ENCODE data around the gene PLEKHO1. TPM values are rescaled to one million over a fixed set of nuclear protein-coding genes. Genes with fewer than 3 reads are reported as not detected.
"Not testable (repeated sequence)": the region's sequence is repeated elsewhere in the genome, so short reads cannot be mapped to it uniquely, and the experiment has no call there.

Gene PLEKHO1, protein sequence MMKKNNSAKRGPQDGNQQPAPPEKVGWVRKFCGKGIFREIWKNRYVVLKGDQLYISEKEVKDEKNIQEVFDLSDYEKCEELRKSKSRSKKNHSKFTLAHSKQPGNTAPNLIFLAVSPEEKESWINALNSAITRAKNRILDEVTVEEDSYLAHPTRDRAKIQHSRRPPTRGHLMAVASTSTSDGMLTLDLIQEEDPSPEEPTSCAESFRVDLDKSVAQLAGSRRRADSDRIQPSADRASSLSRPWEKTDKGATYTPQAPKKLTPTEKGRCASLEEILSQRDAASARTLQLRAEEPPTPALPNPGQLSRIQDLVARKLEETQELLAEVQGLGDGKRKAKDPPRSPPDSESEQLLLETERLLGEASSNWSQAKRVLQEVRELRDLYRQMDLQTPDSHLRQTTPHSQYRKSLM
- 60.1 TPM for total RNA-seq

- DNase-seq (ENCODE audit: low read depth in 2 of 3, low spot score in 2 of 3), result peak; percentile 54 to 89 (median 89)
Measured at GRCh38 chr1:150149271-150150132, at the start of gene PLEKHO1. TSS of gene PLEKHO1 (plus strand) at chr1:150149916. CDS start at chr1:150150258, 342 bp downstream.

DNA sequence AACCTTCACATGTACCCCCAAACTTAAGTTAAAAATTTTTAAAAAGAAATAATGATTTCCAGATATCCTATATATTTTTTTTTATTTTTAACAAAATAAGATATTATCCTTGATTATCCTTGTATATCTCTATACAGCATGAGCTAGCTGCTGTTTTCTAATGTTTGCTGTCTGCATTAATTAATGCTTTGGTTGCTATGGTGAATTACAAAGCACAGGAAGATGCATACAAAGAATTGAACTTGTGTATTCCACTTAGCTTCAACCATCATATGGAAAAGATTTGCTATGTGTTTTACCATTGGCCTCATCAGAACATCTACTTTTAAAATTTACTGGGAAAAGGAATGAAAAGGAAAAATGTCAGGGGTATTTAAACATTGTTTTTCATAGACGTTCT lies 46.7 kb upstream of the PLEKHO1 start:
- DNase-seq (ENCODE audit: low read depth in 2 of 3, low spot score in 2 of 3), result no peak

DNA sequence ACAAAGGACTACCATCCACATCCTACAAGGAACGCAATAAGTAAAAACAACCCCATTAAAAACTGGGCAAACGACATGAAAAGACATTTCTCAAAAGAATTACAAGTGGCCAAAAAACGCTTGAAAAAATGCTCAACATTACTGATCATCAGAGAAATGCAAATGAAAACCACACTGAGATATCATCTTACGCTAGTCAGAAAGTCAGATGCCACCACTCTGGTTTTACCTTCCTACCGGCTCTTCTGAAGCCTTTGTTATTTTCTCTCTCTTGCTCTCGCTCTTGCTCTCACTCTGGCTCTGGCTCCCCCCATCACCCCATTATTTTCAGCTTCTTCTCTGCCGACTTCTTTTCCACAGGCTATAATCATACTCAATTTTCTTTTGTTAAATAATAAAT lies 43.4 kb upstream of the PLEKHO1 start:
- no peak for DNase-seq (ENCODE audit: low read depth in 2 of 3, low spot score in 2 of 3)

DNA sequence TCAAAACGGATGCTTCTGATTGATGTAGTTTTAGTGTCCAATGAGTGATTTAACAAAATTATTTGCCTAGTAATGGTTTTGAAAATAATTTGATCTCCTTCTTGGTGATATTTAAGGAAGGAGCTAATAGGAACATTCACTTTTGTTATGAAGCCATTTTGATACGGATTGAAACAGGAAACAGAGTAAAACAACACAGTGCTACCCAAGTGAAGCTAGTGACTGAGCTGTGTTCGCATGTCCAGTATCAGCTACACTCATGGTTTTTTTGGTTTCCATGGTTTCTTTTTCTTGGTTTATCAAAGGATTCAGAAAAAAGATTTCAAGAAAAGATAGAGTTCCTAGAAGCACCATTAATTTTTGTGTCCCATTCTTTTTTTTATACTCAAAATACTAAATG lies 40.1 kb upstream of the PLEKHO1 start:
- peak in 1 of 3 donors; percentile 12 for DNase-seq (ENCODE audit: low read depth in 2 of 3, low spot score in 2 of 3)

DNA sequence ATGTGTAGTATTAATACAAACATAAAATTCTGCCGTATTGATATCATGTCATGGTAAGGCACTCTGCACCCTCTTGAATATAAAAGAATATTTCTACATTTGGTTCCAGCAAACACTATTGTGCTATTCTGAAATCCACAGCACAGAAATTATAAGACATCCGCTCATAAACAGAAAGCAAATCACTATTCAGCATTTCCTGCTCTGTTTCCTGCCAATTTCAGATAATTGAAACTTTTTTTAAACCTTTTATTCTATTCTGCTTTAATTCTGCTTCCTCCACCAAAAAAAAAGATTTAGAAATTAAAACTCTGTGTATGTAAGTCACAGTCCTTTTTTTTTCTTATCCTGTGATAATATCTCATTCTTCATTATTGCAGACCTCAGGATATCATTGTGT lies 39.6 kb upstream of the PLEKHO1 start:
- DNase-seq (ENCODE audit: low read depth in 2 of 3, low spot score in 2 of 3), result peak in 1 of 3 donors; percentile 63

GRCh38 chr1:150111670-150112069 lies 38.0 kb upstream of the PLEKHO1 start:
- DNase-seq (ENCODE audit: low read depth in 2 of 3, low spot score in 2 of 3), result no peak

DNA sequence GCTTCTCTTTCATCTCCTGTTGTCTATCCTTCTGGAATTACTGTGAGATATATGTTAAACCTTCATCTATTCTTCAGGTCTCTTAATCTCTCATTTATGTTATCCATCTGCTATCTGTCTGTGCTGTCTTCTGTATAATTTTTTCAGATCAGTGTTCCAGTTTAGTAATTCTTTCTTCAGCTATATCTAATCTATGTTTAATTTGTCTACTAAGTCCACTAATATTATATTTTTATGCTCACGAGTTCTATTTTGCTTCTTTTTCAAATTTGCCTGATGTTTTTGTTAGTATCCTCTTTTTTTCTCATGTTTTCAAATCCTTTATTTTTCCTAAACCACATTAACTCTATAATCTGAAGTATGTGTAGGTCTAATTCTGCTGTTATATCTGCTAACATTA lies 34.6 kb upstream of the PLEKHO1 start:
- DNase-seq (ENCODE audit: low read depth in 2 of 3, low spot score in 2 of 3), result no peak

DNA sequence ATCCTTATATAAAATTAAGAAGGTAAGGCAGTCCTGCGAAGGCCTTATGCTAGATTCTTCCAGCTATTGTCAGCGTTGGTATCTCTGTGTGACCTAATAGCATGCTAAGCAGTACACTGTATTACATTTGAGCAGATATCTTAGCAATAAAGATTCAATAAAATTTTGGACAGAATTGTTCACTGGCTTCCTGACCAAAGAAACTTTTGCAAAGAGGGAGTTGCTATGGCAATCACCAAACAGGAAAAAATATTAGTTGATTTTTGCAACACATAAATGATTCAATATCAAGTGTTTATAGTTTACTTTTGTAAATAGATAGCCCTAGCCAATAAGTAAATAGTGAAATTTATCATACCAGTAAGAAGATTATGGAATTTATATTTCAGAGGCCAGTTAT lies 31.0 kb upstream of the PLEKHO1 start:
- peak in 1 of 3 donors; percentile 47 for DNase-seq (ENCODE audit: low read depth in 2 of 3, low spot score in 2 of 3)

DNA sequence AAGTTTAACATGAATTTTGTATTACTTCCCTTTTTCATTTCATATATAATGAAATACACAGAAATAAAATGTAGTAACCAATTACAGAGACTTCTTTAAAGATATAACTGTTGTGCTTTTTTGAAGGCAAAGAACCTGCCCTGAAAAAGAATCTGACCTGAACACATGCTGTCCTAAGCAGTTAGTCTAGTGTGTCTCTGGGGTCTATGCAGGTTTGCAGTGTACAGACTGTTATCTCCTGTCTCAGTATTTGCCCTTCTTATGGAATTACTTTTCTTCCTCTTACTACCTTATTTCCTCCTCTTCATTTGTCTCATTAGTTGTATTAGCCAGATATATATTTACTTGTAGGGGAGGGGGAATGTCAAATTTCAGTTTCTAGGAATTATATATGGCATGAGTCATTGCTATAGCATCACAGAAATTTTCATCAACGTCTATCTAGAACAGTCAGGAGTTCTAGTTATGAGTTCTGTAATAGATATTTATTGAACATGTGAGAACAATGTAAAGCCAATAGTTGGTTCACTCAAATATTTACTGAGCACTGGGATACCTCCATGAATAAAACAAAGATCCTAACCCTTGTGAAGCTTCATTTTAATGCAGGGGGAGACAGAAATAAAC lies 28.4 kb upstream of the PLEKHO1 start:
- no peak for DNase-seq (ENCODE audit: low read depth in 2 of 3, low spot score in 2 of 3)

- DNase-seq (ENCODE audit: low read depth in 2 of 3, low spot score in 2 of 3), result no peak
Measured at GRCh38 chr1:150126811-150127210, 22.9 kb upstream of the PLEKHO1 start.

DNA sequence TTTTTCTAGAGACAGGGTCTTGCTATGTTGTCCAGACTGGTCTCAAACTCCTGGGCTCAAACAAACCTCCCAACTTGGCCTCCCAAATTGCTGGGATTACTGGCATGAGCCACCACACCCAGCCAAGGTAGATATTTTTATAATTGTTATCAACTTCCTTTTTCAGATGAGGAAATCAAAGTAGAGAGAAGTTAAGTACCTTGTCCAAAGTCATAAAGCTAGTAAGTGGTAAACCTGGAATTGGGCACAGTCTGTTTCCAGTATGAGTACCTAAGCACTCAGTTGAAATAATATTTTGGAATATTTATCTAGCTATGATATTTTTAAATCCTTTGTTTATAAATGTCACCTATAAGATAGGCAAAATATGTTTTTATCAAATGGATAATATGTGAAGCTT lies 22.3 kb upstream of the PLEKHO1 start:
- DNase-seq (ENCODE audit: low read depth in 2 of 3, low spot score in 2 of 3), result no peak

DNA sequence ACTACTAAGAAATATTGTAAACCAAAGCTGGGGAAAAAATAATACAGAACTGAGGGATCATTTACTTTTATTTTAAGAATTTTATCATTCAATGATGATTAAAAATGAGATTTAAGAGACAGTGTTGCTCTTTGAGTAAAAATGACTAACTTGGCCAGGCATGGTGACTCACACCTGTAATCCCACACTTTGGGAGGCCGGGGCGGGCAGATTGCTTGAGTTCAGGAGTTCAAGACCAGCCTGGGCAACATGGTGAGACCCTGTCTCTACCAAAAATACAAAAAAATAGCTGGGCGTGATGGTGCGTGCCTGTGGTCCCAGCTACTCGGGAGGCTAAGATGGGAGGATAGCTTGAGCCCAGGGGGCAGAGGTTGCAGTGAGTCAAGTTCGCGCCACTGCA lies 21.8 kb upstream of the PLEKHO1 start:
- DNase-seq (ENCODE audit: low read depth in 2 of 3, low spot score in 2 of 3), result no peak

DNA sequence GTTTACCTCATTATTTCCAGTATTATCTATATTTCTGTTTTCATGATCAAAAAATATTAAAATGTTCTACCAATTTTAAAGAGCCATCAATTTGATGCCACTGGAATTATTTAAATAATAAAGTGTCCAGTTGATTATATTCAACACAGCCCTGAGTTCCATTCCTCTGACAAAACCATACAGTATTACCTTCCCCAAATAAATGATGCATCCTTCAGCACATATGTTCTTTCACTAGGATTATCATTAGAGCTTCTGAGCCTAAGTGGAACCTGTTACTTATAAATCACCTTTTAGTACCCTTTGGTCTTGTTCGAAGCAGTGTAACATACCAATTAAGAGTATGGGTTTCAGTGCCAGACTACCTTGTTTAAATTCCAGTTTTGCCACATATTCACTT lies 17.3 kb upstream of the PLEKHO1 start:
- no peak for DNase-seq (ENCODE audit: low read depth in 2 of 3, low spot score in 2 of 3)

DNA sequence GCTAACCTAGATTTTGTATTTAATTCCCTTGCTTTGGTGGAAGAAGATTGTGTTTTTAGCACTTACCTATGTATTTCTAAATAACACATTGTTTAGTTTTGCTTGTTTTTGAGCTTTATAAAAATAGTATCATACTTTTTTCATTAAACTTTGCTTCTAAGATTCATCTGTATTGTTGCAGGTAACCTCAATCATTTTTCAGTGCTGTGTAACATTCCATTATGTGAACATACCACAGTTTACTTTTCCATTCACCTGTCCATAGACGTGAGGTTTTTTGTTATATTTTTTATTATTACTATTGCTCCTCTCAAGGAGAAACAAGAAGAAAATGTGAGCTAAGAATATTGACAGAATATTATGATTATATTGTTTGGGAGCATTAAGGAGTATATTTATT lies 15.2 kb upstream of the PLEKHO1 start:
- DNase-seq (ENCODE audit: low read depth in 2 of 3, low spot score in 2 of 3), result no peak

DNA sequence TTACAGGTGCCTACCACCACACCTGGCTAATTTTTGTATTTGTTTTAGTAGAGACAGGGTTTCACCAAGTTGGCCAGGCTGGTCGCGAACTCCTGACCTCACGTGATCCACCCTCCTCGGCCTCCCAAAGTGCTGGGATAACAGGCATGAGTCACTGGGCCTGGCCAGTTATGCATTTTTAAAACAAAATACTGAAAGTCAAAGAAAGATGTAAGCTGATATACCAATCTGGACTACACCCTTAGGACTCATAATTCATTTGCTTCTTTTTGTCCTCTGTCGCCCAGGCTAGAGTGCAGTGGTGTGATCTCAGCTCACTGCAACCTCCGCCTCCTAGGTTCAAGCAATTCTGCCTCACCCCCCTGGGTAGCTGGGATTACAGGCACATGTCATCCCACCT lies 14.3 kb upstream of the PLEKHO1 start:
- not testable (repeated sequence) for DNase-seq (ENCODE audit: low read depth in 2 of 3, low spot score in 2 of 3)

GRCh38 chr1:150138044-150138443 lies 11.7 kb upstream of the PLEKHO1 start:
- DNase-seq (ENCODE audit: low read depth in 2 of 3, low spot score in 2 of 3), result no peak

GRCh38 chr1:150141452-150141851 lies 8.3 kb upstream of the PLEKHO1 start:
- no peak for DNase-seq (ENCODE audit: low read depth in 2 of 3, low spot score in 2 of 3)

GRCh38 chr1:150142083-150142482 lies 7.6 kb upstream of the PLEKHO1 start:
- DNase-seq (ENCODE audit: low read depth in 2 of 3, low spot score in 2 of 3), result no peak

DNA sequence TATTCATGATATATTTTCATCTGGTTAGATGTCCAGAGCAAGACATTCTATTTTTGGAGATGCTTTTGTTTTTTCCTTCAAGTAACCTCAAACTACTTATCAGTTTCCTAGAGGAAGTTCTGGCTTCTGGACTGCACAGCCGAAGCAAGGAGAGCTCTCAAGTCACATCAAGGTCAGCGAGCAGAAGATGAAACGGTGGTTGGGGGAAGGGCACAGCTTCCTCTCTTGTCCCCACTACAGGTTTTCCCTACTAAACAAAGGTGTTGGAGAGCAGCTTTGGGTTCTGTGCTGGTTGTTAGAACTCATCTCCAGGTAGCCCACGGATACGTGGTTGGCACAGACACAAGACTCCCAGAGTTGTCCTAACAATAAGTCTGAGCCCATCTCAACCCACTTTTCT lies 5.1 kb upstream of the PLEKHO1 start:
- no peak for DNase-seq (ENCODE audit: low read depth in 2 of 3, low spot score in 2 of 3)

DNA sequence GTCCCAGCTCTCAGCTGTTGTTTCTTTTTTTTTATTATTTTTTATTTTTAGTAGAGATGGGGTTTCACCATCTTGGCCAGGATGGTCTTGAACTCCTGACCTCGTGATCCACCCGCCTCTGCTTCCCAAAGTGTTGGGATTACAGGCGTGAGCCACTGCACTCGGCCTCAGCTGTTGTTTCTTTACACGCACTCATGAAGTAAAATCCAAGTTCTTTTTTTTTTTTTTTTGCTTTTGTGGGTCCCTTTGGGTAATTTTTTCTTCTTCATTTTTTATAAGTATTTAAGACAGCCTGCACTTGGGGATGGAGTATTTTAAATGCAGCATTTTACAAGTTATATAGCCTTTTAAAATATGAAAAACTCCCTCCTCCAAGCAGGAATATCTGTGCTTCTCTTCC lies 3.7 kb upstream of the PLEKHO1 start:
- not testable (repeated sequence) for DNase-seq (ENCODE audit: low read depth in 2 of 3, low spot score in 2 of 3)

- DNase-seq (ENCODE audit: low read depth in 2 of 3, low spot score in 2 of 3), result no peak
Measured at GRCh38 chr1:150146849-150147542, 2.7 kb upstream of the PLEKHO1 start.
